GM21528 (cell line): ENCODE data around the gene MACF1.
A peak's percentile ranks its signal among the peaks of the same experiment; 100 is the strongest.

Experiments
- ATAC-seq: cut with Tn5 transposase; IDR thresholded peaks from one replicate; pipeline ENCODE4 v1.9.1; 2021; ENCODE audit warnings: mild to moderate bottlenecking, moderate library complexity; ENCODE audit not compliant: unreplicated experiment, low FRiP score

MACF1 gene

GRCh38 chr1:39258925-39259244, 54.4 kb downstream of the MACF1 start:
- no peak for ATAC-seq

DNA sequence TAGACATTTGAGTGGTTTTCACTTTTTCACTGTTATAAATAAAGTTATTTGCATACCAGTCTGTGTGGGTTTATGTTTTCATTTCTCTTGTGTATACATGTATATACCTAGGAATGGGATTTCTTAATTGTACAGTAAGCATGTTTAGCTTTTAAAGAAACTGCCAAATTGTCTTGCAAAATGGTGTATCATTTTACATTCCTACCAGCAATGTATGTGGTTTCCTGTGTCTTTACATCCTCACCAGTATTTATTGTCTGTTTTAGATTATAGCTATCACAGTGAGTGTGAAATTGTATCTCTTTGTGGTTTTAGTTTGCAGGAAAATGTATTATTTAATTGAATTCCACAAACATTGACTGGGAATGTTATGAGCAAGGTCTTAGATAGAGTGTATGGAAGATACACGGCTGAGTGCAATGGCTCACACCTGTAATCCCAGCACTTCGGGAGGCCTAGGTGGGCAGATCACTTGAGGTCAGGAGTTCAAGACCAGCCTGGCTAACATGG, 57.3 kb downstream of the MACF1 start:
- no peak for ATAC-seq

DNA sequence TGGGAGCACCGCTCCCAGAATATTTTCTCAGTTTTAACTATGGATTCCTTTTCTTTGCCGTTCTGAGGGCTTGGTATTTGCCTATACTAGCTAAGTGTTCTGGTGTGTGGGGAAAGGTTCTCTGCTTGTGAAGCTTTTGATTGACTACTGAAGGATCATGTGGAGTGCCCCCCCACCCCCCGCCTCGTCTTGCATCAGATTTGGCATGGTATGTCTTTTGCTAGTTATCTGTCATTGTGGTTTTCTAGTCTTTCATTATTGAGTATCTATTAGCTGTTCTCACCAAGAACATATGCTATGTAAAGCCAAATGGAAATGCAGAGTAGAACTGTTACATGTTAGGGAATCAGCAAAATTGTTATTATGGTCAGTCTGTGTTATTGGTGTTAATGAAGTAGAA, 58.3 kb downstream of the MACF1 start:
- no peak for ATAC-seq

- no peak for ATAC-seq
Observed at GRCh38 chr1:39266269-39266668, 61.8 kb downstream of the MACF1 start.

GRCh38 chr1:39266792-39267191, 62.3 kb downstream of the MACF1 start:
- no peak for ATAC-seq

DNA sequence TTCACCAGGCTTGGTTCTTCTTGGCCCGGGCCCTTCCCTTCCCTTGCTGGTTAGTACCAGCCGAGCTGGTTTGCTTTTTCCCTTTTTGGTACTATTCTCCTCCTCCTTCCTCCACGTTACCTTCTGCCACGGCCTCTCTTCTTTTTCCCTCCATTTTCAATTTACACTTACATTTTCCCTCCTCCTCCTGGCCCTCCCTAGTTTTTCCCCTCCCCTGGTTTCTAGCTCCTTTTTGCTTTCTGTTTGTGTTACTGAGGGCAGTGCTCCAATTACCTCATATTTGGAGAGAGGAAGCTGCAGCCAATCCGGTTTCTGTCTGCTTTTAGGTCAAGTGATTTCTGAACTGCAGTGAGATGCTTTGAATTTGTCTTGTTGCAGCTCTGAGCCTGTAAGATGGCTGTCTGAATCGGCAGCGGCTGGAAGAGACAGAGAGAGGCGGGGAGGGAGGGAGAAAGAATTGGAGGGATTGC, 63.7 kb downstream of the MACF1 start:
- ATAC-seq = no peak

- ATAC-seq = no peak
Observed at GRCh38 chr1:39268906-39269305, 64.4 kb downstream of the MACF1 start.

DNA sequence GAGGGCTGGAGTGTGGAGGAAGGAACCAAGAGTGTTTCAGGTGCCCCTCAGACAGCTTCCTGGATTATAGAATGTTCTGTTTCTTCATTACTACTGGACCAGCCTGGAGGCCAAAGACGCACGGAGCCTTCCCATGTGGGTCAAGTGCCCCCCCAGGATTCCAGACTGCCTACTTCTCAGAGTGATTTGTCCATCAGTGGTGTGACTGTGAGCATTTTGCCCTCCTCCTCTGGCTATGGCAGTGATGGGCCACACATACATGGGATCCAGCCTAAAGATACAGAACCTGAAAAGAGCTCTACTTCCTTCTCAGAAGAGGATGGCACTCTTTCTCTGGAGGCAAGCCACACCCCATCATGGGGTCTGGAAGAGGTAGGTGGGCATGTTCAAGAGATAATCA, 64.9 kb downstream of the MACF1 start:
- ATAC-seq = no peak

- no peak for ATAC-seq
Observed at GRCh38 chr1:39269791-39270342, 65.4 kb downstream of the MACF1 start.

DNA sequence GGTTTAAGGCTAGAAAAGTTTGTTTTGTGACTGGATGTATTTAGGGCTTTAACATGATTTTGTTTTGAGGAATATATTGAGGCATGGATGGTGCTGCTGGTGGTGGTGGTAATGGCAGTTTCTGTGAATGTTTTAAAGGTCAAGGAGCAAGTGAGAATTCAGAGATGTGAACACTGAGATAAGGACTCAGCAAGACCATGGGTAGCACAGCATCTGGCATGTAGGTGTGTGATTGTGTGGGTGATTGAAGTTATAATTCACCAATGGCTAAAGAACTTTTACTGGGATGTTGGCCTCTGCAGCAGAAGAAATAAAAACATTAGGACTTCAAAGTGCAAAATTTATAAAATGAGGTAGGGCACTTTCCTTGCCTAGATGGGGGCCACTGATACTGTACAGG, 65.9 kb downstream of the MACF1 start:
- ATAC-seq = no peak

DNA sequence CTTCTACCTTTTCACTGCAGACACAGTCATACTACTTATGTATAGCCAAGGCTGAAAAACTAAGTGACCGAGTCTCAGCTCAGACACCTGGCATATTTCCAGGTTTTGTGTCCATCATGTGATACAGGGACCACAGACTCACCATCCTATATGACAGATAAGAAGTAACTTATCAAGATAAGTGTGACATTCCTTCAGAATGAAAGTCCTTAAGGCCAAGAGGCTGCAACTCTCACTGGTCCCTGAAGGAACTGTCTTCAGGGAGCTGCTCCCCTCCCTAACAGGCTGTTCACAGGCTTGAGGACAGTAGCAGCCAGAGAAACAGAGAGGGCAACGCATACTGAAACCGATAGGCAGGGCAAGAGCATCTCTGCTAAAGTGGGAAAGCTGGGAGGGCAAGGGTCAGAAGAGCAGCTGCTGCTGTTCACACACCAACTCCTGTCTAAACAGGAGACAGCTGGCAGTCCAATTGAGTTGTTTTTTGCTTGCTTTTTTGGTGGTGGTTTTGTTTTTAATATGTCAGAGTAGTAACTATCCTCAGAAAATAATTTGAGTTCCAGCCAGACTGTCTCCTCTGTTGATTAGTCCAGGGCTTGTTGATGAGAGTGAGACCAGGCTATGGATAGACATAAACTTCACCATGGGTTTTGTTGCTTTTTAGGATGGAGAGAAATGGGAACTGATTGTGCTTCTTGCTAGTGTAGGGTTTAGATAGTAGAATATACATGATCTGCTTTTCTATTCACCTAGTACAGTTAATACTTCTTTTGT, 67.7 kb downstream of the MACF1 start:
- peak; percentile 54 for ATAC-seq

- no peak for ATAC-seq
Observed at GRCh38 chr1:39272798-39273469, 68.4 kb downstream of the MACF1 start.

DNA sequence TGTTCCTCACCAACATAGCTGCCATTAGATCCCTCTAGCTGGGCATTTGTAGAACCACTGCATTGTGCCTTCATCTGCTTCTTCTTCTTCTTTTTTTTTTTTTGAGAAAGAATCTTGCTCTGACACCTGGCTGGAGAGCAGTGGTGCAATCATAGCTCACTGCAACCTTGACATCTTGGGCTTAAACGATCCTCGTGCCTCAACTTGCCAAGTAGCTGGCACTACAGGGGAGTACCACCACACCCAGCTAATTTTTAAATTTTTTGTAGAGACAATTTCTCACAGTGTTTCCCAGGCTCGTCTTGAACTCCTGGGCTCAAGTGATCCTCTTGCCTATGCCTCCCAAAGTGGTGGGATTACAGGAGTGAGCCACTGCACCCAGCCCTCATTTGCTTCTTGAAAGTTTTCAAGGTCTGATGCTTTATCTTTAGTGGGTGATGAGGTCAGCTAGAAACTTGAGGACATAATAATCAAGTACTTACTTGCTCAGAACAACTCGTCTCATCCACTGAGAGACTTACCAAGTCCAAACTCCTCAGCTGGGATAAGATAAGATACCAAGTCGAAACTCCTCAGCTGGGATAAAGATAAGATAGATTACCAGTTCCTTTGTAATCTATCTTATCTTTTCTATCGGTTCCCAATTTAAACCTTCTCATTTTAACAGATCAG, 71.5 kb downstream of the MACF1 start:
- no peak for ATAC-seq

- ATAC-seq = no peak
Observed at GRCh38 chr1:39277879-39278278, 73.4 kb downstream of the MACF1 start.

DNA sequence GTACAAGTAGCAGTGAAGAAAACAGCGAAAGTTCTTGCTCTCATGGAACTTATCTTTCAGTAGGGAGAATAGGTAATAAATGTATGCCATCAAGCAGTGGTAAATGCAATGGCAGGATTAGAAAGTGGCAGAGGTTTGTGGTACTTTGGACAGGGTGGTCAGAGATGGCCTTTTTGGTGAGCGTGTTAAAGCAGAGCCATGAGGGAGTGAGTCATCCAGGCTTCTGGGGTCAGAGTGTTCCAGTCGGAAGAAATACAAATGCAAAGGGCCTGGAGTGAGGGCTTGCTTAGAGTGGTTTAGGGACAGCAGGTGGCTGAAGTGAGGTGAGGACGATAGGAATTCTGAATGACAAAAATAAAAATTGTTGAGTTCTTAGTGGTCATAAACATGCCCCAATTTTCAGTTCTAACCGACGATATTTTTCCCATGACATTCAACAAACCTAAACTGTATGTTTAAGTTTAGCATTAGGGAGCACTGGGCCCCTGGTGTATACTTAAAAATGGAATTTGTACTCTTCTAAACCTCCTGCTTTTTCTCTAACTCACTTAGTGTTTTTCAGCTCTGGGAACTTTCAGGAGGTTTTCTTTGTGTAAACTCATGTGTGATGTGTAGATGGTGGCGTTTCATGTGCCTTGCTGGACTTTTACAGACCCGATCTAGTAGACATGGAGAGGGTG, 78.2 kb downstream of the MACF1 start:
- no peak for ATAC-seq

DNA sequence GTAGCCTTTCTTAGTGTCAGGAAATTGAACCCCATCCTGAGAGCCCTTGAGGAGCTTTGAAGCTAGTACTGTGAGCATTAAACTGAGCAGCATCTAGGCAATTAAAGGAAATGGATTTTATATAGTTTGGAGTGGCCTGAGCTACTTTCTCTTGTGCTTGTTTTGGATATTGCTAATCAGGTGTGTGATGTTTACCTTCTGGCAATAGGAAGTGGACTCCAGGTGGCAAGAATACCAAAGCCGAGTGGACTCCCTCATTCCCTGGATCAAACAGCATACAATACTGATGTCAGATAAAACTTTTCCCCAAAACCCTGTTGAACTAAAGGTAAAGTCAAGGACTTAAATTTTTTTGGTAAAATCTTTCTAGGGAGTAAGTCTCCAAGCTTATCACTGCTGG, 79.4 kb downstream of the MACF1 start:
- ATAC-seq = no peak

DNA sequence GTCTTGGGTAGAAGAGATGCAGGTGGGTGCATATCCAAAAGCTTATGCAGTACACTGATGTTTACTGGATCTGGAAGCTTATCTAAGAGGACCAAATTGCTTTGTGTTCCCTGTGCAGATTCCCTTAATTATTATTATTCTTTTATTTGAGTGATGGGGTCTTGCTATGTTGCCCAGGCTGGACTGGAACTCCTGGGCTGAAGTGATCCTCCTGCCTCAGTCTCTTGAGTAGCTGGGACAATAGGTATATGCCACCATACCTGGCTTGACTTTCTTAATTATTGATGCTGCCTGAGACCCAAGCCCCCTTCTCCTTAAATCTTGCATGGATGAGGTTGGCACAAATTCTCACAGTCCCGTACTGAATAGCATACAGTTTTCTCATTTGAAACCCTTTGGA, 83.0 kb downstream of the MACF1 start:
- ATAC-seq = no peak

DNA sequence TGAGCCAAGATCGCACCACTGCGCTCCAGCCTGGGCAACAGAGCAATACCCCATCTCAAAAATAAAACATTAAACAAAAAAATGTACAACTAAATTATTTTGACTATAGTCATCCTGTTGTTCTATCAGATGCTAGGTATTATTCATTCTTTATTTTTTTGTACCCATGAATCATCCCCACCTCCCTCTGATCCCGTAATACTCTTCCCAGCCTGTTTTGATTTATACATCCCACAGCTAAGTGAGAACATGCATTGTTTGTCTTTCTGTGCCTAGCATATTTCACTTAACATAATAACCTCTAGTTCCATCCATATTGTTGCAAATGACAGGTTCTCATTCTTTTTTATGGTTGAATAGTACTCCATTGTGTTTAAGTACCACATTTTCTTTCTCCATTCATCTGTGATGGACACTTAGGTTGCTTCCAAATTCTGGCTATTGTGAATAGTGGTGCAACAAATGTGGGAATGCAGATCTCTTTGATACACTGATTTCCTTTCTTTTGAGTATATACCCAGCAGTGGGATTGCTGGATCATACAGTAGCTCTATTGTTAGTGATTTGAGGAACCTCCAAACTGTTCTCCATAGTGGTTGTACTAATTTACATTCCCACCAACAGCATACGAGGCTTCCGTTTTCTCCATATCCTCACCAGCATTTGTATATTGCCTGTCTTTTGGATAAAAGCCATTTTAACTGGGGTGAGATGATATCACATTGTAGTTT, 84.4 kb downstream of the MACF1 start:
- ATAC-seq = no peak

- no peak for ATAC-seq
Observed at GRCh38 chr1:39292401-39292800, 87.9 kb downstream of the MACF1 start.
